Stimulated activated CD4-positive, alpha-beta T cell treated with anti-CD3 and anti-CD28 coated beads, TNF-alpha, amount 100 ng/mL, for 1 hour (primary cell): ENCODE results near the gene ZCWPW1.
"Not testable (repeated sequence)": the region's sequence is repeated elsewhere in the genome, so short reads cannot be mapped to it uniquely, and the experiment has no call there.

Source experiments
- DNase-seq, 3 donors: peaks; one replicate each; pipeline ENCODE4 v3.0.0-alpha.2; 2020; ENCODE audit warnings: low read depth in 3 of 3, low spot score in 1 of 3

Gene ZCWPW1

DNA sequence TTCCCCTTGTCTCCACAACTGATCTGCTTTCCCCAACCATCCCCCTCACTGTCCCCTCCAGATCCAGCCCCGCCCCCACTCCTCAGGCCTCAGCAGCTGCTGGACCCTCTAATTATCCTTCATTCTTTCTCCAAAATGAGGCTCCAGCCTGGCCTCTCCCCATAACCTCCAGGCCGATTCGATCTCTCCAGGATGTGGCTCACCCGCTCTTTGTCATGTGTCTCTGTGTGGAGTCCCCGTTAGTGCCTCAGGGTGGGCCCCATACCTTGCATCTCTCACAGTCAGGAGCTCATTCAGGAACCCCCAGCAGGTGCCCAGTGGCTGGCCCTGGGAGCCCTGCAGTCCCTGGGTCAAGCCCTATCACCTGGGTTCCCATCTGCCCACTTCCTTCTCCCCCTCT, 53.9 kb downstream of the ZCWPW1 start:
- DNase-seq = no peak

- DNase-seq = not testable (repeated sequence)
Observed at GRCh38 chr7:100373870-100374598, 54.5 kb downstream of the ZCWPW1 start.

- no peak for DNase-seq
Observed at GRCh38 chr7:100373261-100373831, 55.2 kb downstream of the ZCWPW1 start, which contains the start of gene PILRA. Gene PILRA, plus strand, starts transcription at chr7:100373487. Its CDS starts 170 bp downstream, at chr7:100373657.

GRCh38 chr7:100372694-100373093, 55.8 kb downstream of the ZCWPW1 start:
- DNase-seq = no peak

- no peak for DNase-seq
Observed at GRCh38 chr7:100372256-100372655, 56.2 kb downstream of the ZCWPW1 start.

DNA sequence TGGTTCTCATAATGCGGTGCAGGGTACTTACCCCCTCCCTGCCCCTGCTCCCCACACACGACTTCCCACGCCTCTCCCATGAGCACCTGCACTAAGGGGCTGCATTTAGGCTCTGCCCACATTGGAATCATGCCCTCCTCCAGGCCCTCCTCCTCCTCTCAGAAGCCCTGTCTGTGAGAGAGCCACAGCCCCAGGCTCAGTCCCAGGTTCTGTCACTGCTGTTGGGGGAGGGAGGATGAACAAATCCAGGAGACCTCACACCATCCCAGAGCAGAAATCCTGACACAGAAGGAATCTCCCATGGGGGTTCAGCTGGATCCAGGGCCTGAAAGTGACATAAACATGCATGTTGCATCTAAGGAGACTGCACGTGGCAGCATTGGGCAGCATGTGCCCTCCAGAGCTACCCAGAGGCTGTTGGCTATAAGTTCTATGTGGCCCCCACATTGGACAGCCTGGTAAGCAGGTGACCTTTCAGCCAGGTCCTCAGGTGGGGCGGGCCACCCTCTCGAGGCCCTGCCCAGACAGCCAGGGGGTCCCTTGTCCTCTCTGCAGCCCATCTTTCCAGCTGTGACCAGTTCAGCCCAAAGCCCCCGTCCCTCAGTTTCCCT, 56.8 kb downstream of the ZCWPW1 start:
- DNase-seq = no peak

GRCh38 chr7:100370746-100371145, 57.8 kb downstream of the ZCWPW1 start:
- no peak for DNase-seq

DNA sequence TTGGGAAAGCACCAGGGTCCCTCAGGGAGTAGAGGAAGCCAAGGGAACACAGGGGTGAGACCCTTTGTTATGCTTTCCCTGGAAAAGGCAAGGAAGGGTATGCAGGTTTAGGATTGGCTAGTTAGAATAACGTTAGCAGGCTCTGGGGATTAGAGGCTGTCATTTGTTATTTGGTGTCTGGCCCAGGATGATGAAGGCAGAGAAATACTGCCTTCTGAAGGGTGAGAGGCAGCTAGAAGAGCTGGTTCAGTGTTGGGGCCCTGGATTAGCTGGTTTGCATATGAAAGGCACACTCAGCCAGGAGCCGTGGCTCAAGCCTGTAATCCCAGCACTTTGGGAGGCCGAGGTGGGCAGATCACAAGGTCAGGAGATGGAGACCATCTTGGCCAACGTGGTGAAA, 58.2 kb downstream of the ZCWPW1 start:
- no peak for DNase-seq

- no peak for DNase-seq
Observed at GRCh38 chr7:100369105-100369504, 59.4 kb downstream of the ZCWPW1 start.

- DNase-seq = no peak
Observed at GRCh38 chr7:100367676-100368613, 60.6 kb downstream of the ZCWPW1 start.

DNA sequence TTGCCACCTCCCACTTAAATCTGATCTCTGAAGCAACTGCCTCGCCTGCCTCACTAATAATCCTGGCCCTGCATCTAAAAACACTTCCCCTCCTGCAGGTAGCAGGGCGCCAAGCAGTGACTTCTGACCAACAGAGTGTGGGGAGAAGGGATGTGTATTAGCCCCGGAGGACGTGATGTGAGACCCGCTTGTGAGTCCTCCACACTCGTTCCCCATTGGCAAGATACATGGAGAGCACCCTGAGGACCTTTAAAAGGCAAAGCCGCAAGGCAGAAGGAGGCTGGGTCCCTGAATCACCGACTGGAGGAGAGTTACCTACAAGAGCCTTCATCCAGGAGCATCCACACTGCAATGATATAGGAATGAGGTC, 61.3 kb downstream of the ZCWPW1 start:
- no peak for DNase-seq

DNA sequence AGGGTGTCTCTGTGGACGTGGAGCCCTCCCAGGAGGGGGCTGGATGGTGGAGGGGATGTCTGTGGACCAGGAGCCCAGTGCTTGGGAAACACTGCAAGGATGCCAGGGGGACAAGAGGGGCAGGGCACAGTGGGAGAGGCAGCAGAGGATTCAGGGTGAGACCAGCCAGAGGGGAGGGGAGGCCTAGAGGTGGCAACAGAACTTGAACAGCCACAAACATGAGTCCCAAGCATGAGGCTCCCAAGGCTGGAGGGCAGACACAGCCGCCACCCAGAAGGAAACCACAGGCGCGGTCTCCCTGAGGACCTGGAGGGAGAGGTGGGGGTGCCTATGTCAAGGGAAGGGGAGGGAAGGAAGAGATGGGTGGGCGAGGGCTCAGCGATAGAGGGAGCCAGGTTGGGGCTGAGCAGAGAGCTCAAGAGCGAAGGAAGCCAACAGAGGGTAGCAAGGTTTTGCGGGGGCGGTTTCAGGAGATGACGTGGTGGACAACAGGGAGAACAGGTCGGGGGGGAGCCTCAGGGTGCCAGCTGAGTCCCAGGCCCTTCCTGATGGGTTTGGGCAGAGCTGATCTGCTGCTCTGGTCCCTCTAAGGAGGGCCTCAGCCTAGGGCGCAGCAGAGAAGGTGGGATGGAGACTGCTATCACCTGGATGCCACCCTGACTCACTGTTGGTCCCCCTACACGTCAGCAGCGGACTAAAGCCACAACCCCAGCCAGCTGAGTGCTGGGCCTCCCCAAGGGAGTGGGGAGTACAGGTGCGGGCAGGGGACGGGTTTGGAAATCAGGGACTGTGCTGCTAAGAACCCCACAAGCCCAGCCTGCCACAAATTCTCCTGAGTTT, 61.9 kb downstream of the ZCWPW1 start:
- no peak for DNase-seq

DNA sequence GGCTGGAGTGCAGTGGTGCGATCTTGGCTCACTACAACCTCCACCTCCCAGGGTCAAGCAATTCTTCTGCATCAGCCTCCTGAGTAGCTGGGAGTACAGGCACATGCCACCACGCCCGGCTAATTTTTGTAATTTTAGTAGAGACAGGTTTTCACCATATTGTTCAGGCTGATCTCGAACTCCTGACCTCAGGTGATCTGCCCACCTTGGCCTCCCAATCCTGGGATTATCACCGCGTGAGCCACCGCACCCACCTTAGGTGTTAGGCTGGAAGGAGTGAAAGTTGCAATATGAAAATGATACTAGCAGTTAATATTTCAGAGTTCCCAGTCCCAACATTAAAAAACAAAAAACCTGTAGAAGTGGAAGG, 62.5 kb downstream of the ZCWPW1 start:
- DNase-seq = not testable (repeated sequence)

- no peak for DNase-seq
Observed at GRCh38 chr7:100364480-100364879, 64.0 kb downstream of the ZCWPW1 start.

DNA sequence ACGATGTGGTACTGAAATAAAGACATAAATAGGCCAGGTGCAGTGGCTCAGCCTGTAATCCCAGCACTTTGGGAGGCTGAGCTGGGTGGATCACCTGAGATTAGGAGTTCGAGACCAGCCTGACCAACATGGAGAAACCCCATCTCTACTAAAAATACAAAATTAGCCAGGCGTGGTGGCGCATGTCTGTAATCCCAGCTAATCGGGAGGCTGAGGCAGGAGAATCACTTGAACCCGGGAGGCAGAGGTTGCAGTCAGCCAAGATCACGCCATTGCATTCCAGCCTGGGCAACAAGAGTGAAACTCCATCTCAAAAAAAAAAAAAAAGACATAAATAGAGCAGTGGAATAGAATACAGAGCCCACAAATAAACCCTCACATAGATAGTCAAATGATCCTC, 64.7 kb downstream of the ZCWPW1 start:
- DNase-seq = not testable (repeated sequence)

DNA sequence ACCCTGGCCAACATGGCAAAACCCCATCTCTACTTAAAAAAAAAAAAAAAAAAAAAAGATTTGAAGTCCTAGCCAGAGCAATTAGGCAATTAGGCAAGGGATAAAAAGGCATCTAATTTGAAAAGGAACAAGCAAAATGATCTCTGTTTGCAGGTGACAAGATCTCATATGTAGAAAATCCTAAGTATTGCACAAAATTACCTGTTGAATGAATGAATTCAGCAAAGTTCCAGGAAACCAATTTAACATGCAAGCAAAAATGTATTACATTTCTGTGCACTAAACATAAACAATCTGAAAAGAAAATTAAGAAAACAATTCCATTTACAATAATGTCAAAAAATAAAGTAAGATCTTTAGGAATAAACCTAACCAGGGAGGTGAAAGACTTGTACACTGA, 65.4 kb downstream of the ZCWPW1 start:
- no peak for DNase-seq

DNA sequence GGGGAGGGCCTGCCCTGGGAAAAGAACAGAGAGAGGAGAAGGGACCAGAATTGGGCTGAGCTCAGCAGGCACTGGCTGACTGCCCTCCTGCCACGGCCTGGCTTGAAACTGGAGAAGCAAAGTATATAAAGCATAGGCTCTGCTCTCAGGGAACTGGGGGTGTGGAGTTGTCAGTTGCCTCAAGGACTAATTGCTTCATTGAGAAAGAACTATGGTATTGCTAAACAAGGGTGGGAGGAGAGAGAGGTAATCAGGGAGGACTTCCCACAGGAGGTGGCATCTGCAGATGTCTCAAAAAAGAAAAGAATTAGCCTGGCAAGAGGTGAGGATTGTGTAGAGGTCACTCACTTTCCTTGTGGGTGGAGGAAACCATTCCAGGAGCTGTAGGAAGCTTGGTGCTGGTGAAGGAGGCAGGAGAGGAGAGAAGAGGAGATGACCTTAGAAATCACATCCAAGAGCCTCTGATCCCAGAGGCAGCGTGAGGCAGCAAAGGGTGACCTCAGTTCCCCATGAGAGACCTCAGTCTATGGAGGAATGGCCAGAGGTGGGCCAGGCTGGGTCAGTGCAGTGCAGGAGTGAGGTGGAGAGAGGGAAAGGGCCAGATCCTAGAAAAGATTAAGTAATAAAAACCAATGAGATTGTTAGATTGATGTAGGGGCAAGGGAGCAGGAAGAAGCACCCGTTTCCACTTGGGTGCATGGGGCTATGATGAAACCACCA, 68.2 kb downstream of the ZCWPW1 start:
- DNase-seq = no peak

GRCh38 chr7:100358857-100359212, 69.7 kb downstream of the ZCWPW1 start:
- DNase-seq = no peak

DNA sequence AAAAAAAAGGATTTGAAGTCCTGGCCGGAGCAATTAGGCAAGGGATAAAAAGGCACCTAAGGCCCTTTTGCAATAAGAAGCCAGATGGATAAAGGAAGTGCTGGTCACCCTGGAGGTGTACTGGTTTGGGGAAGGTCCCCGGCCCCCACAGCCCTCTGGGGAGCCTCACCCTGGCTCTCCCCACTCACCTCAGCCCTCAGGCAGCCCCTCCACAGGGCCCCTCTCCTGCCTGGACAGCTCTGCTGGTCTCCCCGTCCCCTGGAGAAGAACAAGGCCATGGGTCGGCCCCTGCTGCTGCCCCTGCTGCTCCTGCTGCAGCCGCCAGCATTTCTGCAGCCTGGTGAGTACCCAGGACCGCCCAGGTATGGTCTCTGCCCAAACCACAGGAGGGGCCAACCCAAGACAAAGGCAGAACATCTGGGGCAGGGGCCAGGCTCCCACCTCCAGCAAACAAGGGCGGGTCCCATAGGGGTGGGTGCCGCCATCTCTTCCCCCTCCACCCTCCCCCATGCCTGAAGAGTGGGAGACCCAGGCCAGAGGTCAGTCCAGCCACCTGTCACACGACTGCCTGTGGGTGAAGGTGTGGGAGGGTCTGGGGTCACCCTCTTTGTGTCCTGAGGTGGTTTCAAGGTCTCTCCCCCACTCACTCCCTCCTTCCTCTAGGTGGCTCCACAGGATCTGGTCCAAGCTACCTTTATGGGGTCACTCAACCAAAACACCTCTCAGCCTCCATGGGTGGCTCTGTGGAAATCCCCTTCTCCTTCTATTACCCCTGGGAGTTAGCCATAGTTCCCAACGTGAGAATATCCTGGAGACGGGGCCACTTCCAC, 70.3 kb downstream of the ZCWPW1 start, which contains the start of gene PILRB:
PILRB (plus strand) TSS at position 91 of the 830 bp plus-strand sequence; CDS start at position 277, 186 bp downstream.
- DNase-seq = no peak
